ENCODE data around the gene LAMC1.

GRCh38 chr1:183186841-183187240 is 163.6 kb downstream of the LAMC1 start:
- TF ChIP-seq MAX (IDR thresholded peaks at IDR 0.05; ENCODE audit: low read depth) (no peak), NRF1 (IDR thresholded peaks at IDR 0.05; ENCODE audit: low read depth, low read length) (no peak), TEAD4 (IDR thresholded peaks at IDR 0.05; ENCODE audit: borderline replicate concordance, insufficient read depth) (no peak), SMC3 (IDR thresholded peaks at IDR 0.05; ENCODE audit: low read depth, low read length) (no peak), POLR2AphosphoS5 (IDR thresholded peaks at IDR 0.05; ENCODE audit: low read depth, low read length) (no peak), USF1 (IDR thresholded peaks at IDR 0.05; ENCODE audit: borderline replicate concordance, low read depth) (no peak), TCF12 (IDR thresholded peaks at IDR 0.05) (no peak), CTCF (IDR thresholded peaks at IDR 0.05) (no peak), EZH2phosphoT487 (IDR thresholded peaks at IDR 0.05; ENCODE audit: borderline replicate concordance, low read depth) (no peak), GABPA (IDR thresholded peaks at IDR 0.05; ENCODE audit: low read depth) (no peak), RAD21 (IDR thresholded peaks at IDR 0.05; ENCODE audit: low read length) (no peak), SIN3A (IDR thresholded peaks at IDR 0.05; ENCODE audit: borderline replicate concordance, low read depth, low read length) (no peak), YY1 (IDR thresholded peaks at IDR 0.05; ENCODE audit: low read depth) (no peak)

Measured in SK-N-SH (cell line).